ENCODE measurements around the gene CCDC182. TPM values are rescaled to one million over a fixed set of nuclear protein-coding genes. Genes with fewer than 3 reads are reported as not detected.

CCDC182 gene
- total and polyA plus RNA-seq, 9 of the 15 experiments (the other 6 are each of a cell fraction or from before 2014, with no cell fraction given) = not detected

DNA sequence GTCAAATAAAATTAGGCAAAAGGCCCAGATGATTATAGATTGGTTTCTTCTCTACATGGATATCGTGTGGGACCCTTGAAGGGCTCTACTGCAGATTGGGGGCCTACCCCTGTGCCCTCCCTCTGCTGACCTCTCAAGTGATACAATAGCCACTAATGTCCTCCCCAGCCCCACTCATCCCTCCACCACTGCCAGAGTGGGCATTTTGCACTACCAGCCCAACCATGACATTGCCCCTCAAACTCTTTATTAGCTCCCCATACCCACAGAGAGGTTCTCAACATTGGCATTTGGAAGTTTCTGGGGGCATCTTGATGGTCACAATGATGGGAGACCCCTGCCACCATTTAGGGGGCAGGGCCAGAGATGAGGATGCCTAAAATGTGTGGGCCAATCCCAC is 41.8 kb downstream of the CCDC182 start:
- Histone ChIP-seq H3K9ac (ENCODE audit: insufficient read depth in 1 of 2, low read depth in 2 of 2, low read length in 2 of 2) (no peak overlapping the region), H3K27me3 (ENCODE audit: control insufficient read depth in 2 of 2, insufficient read depth in 2 of 2, low read length in 2 of 2) (peaks cover 36 to 64% of the 10 kb centered on the region in 2 experiments; a peak in 4 of 5 replicates), H3K36me3 (ENCODE audit: control insufficient read depth, insufficient read depth, low read length) (no peaks in the 10 kb centered on the region), H3K9me1 (ENCODE audit: control insufficient read depth, insufficient read depth, low read length) (no peaks in the 10 kb centered on the region), H4K20me1 (replicated peaks; ENCODE audit: control insufficient read depth, insufficient read depth, low read length) (no peaks in the 10 kb centered on the region), H3K4me3 (no peak overlapping the region), H3K4me1 (replicated peaks in 1 of 2; ENCODE audit: control insufficient read depth in 2 of 2, insufficient read depth in 2 of 2, low read length in 2 of 2) (no peaks in the 10 kb centered on the region; a peak in 2 of 5 replicates), H3K27ac (ENCODE audit: extremely low read depth, low read depth, low read length) (no peak overlapping the region), H3K9me3 (replicated peaks; ENCODE audit: control insufficient read depth, insufficient read depth, low read depth, low read length) (no peaks in the 10 kb centered on the region), H3K79me2 (ENCODE audit: control insufficient read depth, insufficient read depth, low read length) (no peaks in the 10 kb centered on the region), H3K4me2 (ENCODE audit: insufficient read depth, low read length) (no peak overlapping the region), H2AFZ (ENCODE audit: low read depth, low read length) (no peak overlapping the region)
- ChIA-PET CTCF (ENCODE audit: low intra/inter-chr PET ratio) (no interaction called here), POLR2A (interaction anchor here (0.6 kb wide), 2 partner anchors 463 to 1982 kb away, joined by 3 read pairs; no protein-coding TSS in a partner anchor)
- DNase-seq (ENCODE audit: extremely low read depth in 1 of 4, low spot score in 3 of 4) (no peak), FAIRE-seq (no peak), ATAC-seq (no peak)
- TF ChIP-seq TSC22D4 (tag; IDR thresholded peaks at IDR 0.05) (no peak), ZNF785 (CRISPR knock-in tag; IDR thresholded peaks at IDR 0.05) (no peak)
- intact Hi-C loops (cut with micrococcal nuclease) = no loop called here
- WGBS (ENCODE audit: insufficient coverage, low coverage, missing lambda C conversion rate) = 9% methylated on average over 1 of the region's 1 CpG
- in situ Hi-C loops (cut with MboI) = no loop called here
- BruUV-seq (replicated peaks) = no TSS peak

DNA sequence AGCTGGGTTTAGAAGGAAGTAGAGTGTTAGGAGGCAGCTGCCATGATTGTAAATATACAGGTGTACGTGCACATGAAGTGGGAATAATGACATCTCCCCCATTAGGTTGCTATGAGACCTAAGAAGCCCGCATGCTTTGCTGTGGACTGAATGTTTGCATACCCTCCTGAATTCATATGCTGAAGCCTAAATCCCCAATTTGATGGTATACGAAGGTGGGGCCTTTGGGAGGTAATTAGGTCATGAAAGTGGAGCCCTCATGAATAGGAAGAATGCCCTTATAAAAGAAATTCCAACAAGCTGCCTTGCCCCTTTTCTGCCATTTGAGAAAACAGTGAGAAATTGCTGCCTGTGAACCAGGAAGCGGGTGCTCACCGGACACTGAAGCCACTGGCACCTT is 44.0 kb downstream of the CCDC182 start:
- ATAC-seq = no peak
- no peak overlapping the region for H2AFZ ChIP-seq (ENCODE audit: low read depth, low read length)
- TF ChIP-seq POLR2G (IDR thresholded peaks at IDR 0.05; ENCODE audit: low read depth, low read length) (no peak), BACH1 (tag; IDR thresholded peaks at IDR 0.05) (no peak), ZNF445 (CRISPR knock-in tag; IDR thresholded peaks at IDR 0.05; ENCODE audit: low read depth) (no peak), ETV5 (CRISPR knock-in tag; IDR thresholded peaks at IDR 0.05; ENCODE audit: low read depth) (no peak)
- in situ Hi-C loops (cut with MboI) = no loop called here
- ChIA-PET POLR2A (interaction anchor here (0.5 kb wide), 1 partner anchor 36 kb away, joined by 3 read pairs; no protein-coding TSS in a partner anchor), CTCF (ENCODE audit: low intra/inter-chr PET ratio) (no interaction called here)
- H3K27ac ChIP-seq (ENCODE audit: extremely low read depth, low read depth, low read length) = no peak overlapping the region
- H3K9ac ChIP-seq (ENCODE audit: insufficient read depth in 1 of 2, low read depth in 2 of 2, low read length in 2 of 2) = no peak overlapping the region
- no peaks in the 10 kb centered on the region for H3K9me3 ChIP-seq (replicated peaks; ENCODE audit: control insufficient read depth, insufficient read depth, low read depth, low read length)
- H3K4me2 ChIP-seq (ENCODE audit: insufficient read depth, low read length) = no peak overlapping the region
- no peaks in the 10 kb centered on the region for H4K20me1 ChIP-seq (replicated peaks; ENCODE audit: control insufficient read depth, insufficient read depth, low read length)
- intact Hi-C loops (cut with micrococcal nuclease) = no loop called here
- no peak for FAIRE-seq
- H3K9me1 ChIP-seq (ENCODE audit: control insufficient read depth, insufficient read depth, low read length) = no peaks in the 10 kb centered on the region
- H3K79me2 ChIP-seq (ENCODE audit: control insufficient read depth, insufficient read depth, low read length) = no peaks in the 10 kb centered on the region
- H3K4me3 ChIP-seq = no peak overlapping the region
- H3K4me1 ChIP-seq (replicated peaks in 1 of 2; ENCODE audit: control insufficient read depth in 2 of 2, insufficient read depth in 2 of 2, low read length in 2 of 2) = no peaks in the 10 kb centered on the region; a peak in 2 of 5 replicates
- H3K36me3 ChIP-seq (ENCODE audit: control insufficient read depth, insufficient read depth, low read length) = no peaks in the 10 kb centered on the region
- 3% methylated on average over 5 of the region's 5 CpGs for WGBS (ENCODE audit: insufficient coverage, low coverage, missing lambda C conversion rate)
- H3K27me3 ChIP-seq (ENCODE audit: control insufficient read depth in 2 of 2, insufficient read depth in 2 of 2, low read length in 2 of 2) = peaks cover 19 to 57% of the 10 kb centered on the region in 2 experiments; a peak in 4 of 5 replicates
- no TSS peak for BruUV-seq (replicated peaks)
- no peak for DNase-seq (ENCODE audit: extremely low read depth in 1 of 4, low spot score in 3 of 4)
